SK-N-DZ (cell line): ENCODE measurements around the gene NOTCH3.

Experiments
- DNase-seq: peaks from one replicate; pipeline ENCODE4 v3.0.0-alpha.2; 2015; ENCODE audit warnings: low spot score

Gene NOTCH3

DNA sequence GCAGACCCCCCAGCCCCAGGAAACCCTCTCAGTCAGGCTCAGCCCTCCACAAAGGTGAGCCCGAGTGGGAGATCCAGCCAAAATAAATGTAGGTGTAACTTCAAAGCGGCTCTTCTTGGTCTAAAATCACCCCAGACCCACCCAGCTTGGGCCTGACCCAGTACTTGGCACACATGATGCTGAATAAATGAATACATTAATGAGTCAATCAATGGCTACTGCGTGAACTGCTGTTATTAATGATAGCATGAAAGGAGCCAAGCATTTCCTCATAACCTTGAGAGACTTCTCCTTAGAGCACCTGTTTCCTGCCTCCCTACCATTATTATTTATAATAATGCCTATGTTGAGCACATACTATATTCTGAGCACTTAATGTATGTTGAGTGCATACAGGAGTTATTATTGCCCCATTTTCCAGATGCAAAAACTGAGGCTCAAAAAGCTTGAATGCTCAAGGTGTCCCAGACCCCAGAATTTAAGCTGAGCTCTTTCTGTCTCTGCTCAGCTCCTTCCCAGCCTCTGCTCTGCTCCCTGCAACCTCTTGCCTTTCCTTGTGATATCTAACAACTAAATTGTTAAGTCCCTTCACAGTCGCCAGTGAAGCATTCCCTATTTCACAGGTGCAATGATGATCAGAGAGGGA, 4.3 kb downstream of the NOTCH3 start:
- no peak for DNase-seq

GRCh38 chr19:15195371-15196334, 5.1 kb downstream of the NOTCH3 start:
- DNase-seq: peak; percentile 34

DNA sequence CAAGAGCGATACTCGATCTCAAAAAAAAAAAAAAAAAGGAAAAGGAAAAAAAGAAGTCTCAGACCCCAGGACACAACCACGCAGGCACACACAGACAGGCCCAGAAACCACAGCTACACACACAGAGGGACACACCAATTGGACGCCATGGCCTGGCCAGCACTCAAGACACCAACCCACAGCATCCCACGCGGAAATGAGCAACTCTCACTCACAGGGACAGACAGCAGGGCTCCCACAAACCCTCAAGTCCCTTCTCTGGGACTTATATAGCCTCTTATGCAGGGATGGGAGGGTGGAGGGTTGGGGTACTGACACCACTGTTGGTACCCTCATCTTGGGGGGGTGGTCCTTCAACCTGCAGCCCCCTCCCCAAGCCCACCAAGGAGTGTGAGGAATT, 5.9 kb downstream of the NOTCH3 start:
- DNase-seq: no peak

DNA sequence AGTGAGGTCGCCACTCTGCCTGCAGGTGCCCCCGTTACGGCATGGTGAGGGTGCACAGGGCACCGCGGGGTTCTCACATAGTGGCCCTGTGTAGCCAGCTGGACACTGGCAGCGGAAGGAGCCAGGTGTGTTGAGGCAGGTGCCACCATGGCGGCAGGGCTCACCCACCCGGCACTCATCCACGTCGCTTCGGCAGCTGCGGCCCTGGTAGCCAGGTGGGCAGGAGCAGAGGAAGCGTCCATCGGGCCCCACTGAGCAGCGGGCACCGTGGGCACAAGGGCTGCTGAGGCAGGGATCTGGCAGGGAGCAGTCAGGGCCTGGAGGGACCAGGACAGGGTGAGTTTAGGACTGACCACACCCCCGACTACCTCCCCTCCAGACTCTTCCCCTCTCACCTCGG, 8.8 kb downstream of the NOTCH3 start:
- no peak for DNase-seq

- DNase-seq: no peak
Measured at GRCh38 chr19:15191514-15191913, 9.3 kb downstream of the NOTCH3 start.

- no peak for DNase-seq
Measured at GRCh38 chr19:15188851-15189250, 11.9 kb downstream of the NOTCH3 start.

DNA sequence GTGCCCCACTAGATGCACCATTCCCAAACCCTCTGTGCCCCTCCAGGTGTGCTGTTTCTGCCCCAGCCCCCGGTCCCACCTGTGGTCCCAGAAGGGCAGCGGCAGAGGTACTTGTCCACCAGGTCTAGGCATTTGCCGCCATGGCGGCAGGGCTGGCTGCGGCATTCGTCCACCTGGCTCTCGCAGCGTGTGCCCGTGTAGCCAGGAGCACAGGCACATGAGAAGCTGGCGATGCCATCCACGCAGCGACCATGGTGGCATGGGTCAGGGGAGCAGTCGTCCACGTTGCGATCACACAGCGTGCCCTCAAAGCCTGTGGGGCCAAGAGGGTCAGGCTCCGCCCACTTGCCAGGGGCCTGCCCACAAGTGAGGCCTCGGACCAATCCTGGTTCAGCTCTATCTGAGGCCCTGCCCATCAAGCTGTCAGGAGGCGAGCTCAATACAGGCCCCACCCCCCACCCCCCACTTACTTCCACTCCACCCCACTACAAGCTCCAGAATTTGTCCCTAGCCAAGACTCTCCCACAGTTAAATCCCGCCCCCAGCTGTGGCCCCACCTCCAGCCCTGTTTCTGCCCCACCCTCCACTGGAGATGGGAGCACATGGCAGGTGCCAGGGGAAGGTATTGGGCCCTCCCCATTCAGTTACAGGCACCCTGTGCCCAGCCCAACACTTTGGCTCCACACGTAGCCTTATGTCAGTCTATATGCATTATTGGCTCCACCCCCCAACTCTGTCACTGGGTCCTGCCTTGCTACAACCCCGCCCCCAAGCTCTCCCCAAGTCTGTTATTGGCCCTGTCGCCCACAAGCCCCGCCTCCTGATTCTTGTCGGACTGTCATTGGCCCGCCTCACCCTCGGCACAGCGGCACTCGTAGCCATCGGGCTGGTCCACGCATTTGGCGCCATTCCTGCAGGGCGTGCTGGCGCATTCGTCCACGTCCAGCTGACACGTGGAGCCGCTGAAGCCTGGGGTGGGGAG, 13.5 kb downstream of the NOTCH3 start:
- no peak for DNase-seq

- DNase-seq: no peak
Measured at GRCh38 chr19:15185188-15185587, 15.6 kb downstream of the NOTCH3 start.

DNA sequence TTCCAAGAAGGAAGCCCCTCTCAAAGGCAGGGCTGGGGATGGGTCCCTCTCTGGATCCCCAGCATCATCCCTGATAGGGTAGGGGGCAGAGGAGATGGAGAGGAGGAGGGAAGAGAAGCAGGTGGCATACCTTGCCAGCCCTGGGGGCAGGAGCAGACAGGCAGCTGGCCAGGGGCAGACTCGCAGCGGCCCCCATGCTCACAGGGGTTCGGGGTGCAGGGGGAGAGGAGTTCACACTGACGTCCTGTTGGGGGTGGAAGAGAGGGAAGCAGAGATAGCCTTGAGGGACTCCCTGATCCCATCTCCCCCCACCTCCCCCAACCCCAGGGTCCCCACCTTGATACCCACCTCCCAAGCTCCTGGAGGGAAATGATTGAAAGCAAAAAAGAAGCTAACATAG, 16.0 kb downstream of the NOTCH3 start:
- no peak for DNase-seq

DNA sequence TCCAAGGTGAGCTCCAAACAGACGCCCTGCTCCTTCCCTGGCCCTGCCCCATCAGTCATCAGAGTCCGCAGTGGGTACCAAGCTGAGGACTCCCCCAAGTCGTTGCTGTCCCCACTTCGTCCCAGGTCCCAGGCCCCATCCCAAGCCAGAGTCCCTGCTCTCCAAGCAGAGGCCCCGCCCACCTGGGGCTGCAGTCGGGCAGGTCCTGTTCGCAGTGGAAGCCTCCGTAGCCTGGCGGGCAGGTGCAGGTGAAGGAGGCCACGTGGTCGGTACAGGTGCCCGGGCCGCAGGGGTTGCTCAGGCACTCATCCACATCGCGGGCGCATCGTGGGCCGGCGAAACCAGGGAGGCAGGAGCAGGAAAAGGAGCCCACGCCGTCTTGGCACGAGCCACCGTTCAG, 19.4 kb downstream of the NOTCH3 start:
- no peak for DNase-seq

GRCh38 chr19:15180451-15181390, 20.1 kb downstream of the NOTCH3 start:
- no peak for DNase-seq

DNA sequence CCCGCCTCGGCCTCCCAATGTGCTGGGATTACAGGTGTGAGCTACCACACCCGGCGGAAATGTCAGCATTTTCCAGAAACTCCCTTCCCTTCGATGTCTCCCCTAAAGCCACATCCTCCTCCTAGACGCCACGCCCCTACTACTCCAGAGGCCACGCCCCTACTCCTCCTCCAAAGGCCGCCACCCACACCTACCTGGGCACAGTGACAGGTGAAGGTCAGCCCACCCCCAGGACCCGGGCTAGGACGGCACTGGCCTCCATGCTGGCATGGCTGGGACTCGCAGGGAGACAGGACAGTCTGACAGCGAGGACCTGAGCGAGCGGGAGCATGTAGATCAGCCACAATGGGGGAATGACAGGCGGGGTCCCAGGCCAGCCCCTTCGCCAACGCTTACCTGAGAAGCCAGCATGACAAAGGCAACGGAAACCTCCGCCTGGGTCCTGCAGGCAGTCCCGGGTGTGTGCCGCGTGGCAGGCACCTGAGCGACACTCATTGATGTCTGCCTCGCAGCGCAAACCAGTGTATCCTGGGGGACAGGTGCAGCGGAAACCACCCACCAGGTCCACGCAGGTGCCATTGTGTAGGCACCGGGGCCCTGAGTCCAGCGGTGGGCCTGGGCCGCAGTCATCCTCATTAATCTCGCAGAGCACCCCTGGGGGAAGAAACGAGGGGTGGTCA, 22.0 kb downstream of the NOTCH3 start:
- DNase-seq: no peak

GRCh38 chr19:15177269-15178116, 23.3 kb downstream of the NOTCH3 start:
- DNase-seq: peak; percentile 74

DNA sequence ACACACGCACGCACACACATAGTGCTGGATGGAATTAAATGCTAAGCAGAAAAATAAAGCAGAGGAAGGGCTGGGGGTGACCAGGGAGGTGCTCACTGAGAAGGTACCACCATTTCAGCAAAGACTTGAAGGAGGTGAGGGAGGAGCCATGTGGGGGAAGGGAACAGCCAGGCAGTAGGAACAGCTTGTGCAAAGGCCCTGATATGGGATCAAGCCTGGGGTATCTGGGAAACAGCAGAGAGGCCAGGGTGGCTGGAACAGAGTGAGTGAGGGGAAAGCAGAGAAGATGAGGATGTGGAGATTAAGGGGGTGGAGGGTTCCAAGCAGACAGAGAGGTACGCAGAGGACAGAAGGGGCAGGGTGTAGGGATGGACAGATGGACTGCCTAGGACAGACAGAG, 25.2 kb downstream of the NOTCH3 start:
- no peak for DNase-seq

DNA sequence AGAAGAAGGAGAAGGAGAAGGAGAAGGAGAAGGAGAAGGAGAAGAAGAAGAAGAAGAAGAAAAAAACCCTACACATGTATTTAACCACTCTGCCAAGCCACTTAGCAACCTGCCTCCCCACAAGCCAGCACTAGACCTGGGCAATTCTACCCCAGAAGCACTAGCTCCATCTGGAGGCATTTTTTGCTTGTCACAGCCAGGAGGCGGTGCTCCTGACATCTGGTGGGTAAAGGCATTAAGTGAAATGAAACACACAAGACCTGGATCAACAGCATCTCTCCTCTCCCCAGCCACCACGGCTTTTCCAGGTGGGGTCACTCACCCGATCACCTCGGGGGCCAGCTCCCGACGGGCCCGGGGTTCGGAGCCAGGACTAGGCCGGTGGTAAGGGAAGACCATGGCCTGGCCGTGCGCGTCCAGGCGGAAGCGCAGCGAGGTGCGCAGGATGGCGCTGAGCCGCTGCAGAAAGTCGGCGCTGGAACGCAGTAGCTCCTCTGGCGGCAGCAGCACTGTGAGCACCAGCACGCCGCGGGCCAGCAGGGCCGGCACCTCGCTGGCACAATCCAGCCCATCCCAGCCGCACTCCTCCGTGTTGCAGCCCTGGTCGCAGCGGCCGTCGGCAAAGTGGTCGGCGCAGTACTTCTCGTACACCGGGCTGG, 26.9 kb downstream of the NOTCH3 start:
- DNase-seq: no peak

GRCh38 chr19:15170345-15170744, 30.4 kb downstream of the NOTCH3 start:
- DNase-seq: no peak

DNA sequence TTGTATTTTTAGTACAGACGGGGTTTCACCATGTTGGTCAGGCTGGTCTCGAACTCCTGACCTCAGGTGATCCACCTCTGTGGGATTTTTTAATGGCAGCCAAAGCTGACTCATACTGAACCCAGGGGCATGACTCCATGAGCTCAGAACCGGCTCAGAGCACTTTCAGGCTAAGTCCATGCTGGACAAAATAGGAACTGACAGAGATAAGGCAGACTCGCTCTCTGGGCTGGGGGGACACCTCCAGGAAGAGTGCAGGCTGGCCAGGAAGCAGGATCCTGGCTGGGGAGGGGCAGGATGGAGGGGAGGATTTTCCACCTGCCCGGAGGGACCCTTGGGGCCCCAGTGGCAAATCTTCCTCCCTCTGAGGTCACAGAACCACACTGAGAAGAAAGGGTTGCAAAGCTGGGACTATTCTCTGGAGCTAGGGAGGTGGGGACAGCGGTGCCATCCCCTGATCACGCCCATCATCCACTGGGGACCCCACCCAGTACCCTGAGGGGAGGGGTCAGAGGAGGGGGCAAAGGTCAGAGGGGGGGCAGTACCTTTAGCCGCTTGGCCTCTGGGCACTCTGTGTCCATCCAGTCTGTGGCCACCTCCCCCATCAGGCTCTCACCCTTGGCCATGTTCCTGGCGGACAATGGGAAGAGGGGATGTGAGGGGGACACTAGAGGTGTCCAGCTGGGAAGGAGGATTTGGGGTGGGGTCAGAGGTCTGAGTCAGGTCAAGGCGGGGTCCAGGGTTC, 31.1 kb downstream of the NOTCH3 start:
- no peak for DNase-seq

- DNase-seq: no peak
Measured at GRCh38 chr19:15166700-15167099, 34.1 kb downstream of the NOTCH3 start.
